Fibroblast of lung (primary cell): Measurements from ENCODE around the gene BCAR3.

Source experiments
- CTCF ChIP-seq, 2 donors: IDR thresholded peaks in 1 of 2; conservative IDR thresholded peaks in 1 of 2; 1 replicate in 1 of 2; 2 replicates in 1 of 2; pipeline ENCODE4 v1.5.1; 2011 to 2012; ENCODE audit warnings: low read length in 2 of 2, control low read depth in 1 of 2, inconsistent platforms in 1 of 2, low read depth in 1 of 2, mild to moderate bottlenecking in 1 of 2
- EZH2 ChIP-seq: IDR thresholded peaks from 2 replicates; pipeline ENCODE4 v1.5.1; 2012; ENCODE audit warnings: low read length, control low read depth, mild to moderate bottlenecking; ENCODE audit errors: missing control alignments

DNA sequence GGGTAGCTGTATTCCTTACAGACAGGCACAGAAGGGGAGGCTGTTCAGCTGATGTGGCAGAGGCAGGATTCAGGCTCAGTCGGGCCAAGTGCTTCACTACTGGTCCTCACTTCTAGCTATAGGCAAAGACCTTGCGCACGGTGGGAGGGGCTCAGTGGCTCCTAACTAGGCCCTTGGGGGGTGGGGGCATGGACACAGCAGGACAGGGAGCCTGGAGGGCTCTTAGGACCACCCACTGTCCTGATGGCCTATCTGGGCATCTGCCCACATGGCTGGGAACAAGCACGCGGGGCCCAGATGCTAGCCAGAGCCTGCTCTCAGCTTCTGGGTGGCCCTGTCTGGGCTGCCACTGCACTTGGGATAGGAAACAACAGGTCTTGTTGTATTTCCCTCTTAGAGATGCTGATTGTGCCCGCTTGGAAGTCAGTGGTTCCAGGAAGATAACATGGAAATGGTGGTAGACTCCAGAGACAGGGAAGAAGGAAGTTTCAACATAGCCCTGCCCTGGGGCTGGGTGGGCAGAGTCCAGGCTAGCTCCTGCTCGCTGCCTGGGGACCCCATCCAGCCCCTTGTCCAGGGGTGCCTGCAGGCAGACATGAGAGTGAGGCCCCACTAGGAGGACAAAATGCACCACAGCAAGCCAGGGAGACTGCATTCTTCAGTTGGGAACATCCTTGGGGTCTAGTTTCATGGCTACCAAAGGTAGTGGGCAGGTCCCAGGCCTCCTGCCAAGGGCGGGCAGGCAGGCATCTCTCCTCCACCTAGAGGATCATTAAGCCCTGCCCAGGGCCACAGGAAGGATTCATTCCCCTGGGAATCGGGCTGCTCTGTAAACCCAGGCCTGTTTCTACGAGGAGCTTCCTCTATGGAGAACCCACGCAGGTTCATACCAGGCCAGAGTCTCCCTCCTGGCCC, 102.5 kb downstream of the BCAR3 start:
- no peak for TF ChIP-seq CTCF (conservative IDR thresholded peaks at IDR 0.05 in 1 of 2, IDR thresholded peaks at IDR 0.05 in 1 of 2; ENCODE audit: low read depth in 1 of 2, low read length in 2 of 2)
- no peak for TF ChIP-seq EZH2
